ENCODE results near the gene MACROH2A1.

DNA sequence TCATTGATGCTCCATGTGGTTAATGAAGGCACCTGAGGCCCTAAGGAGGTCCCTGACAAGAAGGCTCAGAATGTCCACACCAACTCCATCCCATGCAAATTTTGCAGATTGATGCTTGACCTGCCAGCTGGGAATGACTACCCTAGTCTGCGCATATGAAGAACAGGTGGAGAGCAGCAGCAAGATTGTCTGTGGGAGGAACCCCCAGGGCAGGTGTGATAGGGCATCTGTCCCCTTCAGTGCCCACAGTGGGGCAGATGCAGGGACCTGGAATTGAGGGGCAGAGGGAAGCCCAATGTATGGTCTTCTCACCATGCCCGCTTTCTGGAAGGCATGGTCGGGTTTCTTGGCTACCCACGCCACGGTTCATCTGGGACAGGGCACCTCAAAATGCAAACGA is 79.6 kb downstream of the MACROH2A1 start:
- TF ChIP-seq EZH2 (IDR thresholded peaks at IDR 0.05; ENCODE audit: insufficient read depth, poor library complexity, severe bottlenecking) (no peak), EZH2phosphoT487 (IDR thresholded peaks at IDR 0.05; ENCODE audit: insufficient read depth, low read depth) (no peak)
